KG1 (cell line): ENCODE results near the gene FAM169A.
"Not testable (repeated sequence)": the region's sequence is repeated elsewhere in the genome, so short reads cannot be mapped to it uniquely, and the experiment has no call there.

ENCODE experiments used
- DNase-seq: peaks from one replicate; lab custom pipeline; 2025; lab: John Stamatoyannopoulos, UW

FAM169A gene

GRCh38 chr5:74869414-74869813 is 3.2 kb upstream of the FAM169A start:
- DNase-seq, result not testable (repeated sequence)

GRCh38 chr5:74866596-74867162 is 492 bp upstream of the FAM169A start:
- no peak for DNase-seq

- peak; percentile 37 for DNase-seq
Measured at GRCh38 chr5:74865256-74865803, 857 bp downstream of the FAM169A start.

GRCh38 chr5:74864823-74865222 is 1.4 kb downstream of the FAM169A start:
- DNase-seq, result no peak

DNA sequence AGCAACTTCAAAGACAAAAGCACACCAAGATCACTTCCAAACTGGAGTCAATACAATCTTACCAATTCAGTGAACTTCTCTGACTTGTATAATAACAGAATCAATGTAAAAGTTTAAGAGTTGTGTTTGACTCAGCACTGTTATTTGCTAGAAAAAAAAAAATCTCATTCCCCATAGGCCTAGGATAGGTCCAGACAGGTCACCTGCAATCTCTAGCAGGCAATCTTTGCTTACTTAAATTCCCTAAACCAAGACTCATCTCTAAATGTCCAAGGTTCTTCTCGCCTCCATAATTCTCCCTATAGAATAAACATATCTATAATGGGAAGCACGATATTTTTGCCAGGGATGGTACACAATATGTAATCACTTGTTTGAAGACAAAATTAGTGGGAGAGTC is 2.5 kb downstream of the FAM169A start:
- no peak for DNase-seq

- no peak for DNase-seq
Measured at GRCh38 chr5:74862221-74862620, 4.0 kb downstream of the FAM169A start.

DNA sequence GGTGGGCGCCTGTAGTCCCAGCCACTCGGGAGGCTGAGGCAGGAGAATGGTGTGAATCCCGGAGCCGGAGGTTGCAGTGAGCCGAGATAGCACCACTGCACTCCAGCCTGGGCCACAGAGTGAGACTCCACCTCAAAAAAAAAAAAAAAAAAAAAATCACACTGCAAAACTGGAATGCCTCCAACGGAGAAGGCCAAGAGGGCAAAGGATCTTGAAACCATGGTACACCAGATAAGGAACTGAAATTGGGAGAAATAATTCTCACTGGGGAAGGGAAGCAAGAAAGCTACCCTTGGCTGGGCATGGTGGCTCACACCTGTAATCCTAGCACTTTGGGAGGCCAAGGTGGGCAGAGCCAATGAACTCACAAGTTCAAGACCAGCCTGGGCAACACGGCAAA is 9.2 kb downstream of the FAM169A start:
- DNase-seq, result not testable (repeated sequence)

DNA sequence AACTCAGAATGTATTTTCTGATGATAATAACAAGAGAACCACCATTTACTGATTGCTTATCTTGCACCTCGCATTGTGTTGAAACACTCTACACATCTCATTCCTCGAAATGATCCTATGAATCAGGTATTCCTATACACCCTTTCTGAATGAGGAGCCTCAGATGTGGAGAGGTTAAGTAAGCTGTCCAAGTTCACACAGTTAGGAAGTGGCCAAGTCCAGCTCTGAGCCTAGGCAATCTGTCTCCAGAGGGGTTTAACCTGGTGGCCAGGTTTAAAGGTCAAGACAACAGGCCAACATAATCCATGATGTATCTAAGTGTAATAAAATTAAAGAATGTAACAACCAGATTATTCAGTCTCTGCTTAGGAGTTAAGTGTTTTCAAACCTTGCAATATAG is 12.9 kb downstream of the FAM169A start:
- DNase-seq, result no peak

DNA sequence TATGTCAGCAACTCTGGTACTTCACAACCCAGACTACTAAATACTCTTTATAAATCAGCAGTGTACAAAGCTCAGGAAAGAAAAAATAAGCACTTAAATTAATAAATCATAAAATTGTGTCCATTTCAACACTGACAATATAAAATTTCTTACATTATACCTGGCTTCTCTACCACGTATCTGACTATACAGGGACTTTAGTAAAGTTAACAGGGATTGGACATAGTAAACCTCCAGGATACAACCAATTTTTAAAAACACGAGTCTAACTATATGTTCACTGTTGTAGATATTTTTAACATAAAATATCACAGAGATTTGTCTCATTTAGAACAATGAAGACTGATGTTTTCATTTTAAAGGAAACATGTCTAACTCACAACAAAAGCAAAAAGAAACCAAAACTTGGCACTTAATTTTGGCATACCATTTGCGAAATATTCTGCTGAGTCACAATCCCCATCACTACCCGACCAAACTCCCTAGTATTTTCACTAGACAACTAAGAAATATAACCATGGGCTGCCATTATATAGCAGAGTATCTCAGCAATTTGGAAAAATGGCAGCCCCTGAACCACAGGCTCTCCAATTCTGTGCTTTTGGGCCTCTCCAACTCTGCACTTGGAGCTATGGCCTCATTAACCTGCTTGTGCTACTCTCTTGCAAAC is 14.4 kb downstream of the FAM169A start:
- DNase-seq, result no peak

DNA sequence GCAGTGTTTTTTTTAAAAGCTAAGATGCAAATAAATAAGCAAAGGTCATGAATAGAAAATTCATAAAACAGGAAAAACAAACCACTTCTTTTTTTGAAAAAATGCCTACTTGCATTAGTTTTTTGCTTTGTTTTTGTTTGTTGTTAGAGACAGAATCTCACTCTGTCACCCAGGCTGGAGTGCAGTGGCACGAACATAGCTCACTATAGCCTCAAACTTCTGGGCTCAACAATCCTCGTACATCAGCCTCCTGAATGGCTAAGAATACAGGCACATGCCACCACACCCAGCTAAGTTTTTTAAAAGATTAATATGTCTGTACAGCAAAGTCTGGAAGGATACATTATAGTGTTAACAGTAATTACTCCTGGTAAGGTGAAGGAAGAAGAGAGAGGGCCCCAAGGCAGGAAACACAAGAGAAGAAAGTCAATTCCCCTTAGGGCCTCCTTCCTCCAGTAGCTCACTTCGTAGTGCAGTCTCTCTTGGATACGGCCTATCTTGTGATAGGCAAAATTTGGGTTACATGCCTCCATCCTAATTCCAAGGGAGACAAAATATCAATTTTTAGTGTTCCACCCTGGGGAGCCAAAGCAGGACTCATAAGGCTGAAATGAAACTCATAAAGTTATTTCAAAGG is 15.3 kb downstream of the FAM169A start:
- no peak for DNase-seq

- no peak for DNase-seq
Measured at GRCh38 chr5:74850030-74850429, 16.2 kb downstream of the FAM169A start.

GRCh38 chr5:74848553-74849025 is 17.6 kb downstream of the FAM169A start:
- no peak for DNase-seq

GRCh38 chr5:74839229-74839628 is 27.0 kb downstream of the FAM169A start:
- no peak for DNase-seq

GRCh38 chr5:74838262-74838661 is 27.9 kb downstream of the FAM169A start:
- no peak for DNase-seq

- no peak for DNase-seq
Measured at GRCh38 chr5:74837115-74837514, 29.1 kb downstream of the FAM169A start.

DNA sequence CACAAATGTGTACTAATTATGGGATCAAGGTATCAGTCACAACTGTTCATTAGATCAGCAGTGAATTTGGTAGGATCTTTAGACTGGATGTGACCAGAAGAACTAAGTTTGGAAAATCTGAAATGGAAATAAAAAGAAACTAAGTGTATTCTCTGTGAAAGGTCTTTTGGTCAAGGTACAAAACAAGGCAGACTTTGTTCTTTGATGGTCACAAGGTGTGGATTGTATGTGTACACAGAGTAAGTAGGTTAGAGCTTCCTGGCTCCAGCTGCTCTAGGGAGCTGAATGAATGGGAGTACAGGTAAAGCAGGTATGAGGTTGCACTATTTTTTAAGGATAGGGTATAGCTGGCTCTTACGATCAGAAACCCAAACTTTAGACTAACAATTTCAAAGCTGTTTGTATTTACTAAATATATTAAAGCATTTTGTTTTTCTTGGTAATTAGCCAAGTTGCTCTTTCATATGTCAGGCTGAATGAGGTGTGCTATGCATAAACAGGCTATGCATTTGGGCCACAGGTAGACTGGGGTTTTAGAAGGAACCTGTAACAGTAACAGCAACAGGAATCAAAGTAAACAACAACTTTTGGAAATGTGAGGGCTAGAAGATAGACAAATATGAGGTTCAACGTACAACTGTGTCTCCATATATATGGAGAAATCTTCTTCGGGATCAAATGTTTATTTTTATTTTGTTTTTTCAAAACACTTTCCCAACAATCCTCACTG is 32.5 kb downstream of the FAM169A start:
- DNase-seq, result no peak

- no peak for DNase-seq
Measured at GRCh38 chr5:74829413-74829812, 36.8 kb downstream of the FAM169A start.

GRCh38 chr5:74822288-74822687 is 43.9 kb downstream of the FAM169A start:
- DNase-seq, result no peak

DNA sequence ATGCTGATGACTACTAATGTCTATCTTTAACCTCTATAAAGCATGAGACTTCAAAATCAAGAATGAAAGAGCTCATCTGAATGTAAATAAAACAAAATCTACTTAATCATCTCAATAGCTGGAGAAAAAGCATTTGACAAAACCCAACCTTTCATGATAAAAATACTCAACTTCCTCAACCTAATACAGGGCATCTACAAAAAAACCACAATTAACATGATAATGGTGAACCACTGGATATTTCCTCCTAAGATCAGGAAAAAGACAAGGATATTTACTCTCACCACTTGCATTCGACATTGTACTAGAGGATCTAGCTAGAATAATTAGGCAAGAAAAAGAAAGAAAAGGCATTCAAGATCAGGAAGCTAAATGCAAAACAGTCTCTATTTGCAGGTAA is 49.3 kb downstream of the FAM169A start:
- DNase-seq, result no peak

- no peak for DNase-seq
Measured at GRCh38 chr5:74810915-74811314, 55.3 kb downstream of the FAM169A start.

DNA sequence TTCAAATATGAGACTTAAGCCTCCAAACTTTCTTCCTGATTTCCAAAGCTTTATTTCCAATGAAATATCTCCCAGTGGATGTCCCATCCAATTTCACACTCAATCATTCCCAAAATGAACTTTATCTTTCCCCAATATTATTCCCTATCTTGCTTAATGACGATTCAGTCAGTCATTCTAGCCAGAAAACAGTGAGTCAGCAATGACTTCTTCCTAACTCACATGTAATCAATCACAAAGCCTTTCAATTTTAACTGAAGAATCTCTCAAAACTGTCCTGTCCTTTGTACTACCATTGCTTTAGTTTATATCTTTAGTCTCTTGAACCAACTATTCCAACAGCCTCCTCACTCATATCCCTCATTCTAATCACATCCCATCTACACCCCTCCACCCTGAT is 64.2 kb downstream of the FAM169A start:
- DNase-seq, result no peak

DNA sequence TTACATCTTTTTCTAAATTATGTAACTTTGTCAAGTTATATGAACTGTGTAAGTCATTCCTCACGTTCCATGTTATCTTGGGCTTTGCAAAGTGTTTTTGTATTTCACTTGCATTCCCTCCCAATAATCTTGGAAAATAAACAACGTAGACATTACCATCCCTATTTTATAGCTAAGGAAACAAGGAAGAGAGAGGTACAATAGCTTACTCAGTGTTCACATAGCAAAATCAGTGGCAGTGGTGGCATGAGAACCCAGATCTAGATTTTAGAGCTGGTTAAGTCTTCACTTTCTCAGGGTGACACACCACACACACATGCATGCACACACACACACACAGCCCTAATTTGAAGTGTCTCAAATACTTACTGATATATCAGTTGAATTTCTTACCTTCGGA is 65.0 kb downstream of the FAM169A start:
- DNase-seq, result no peak
